Uterus (tissue), 2 donors: ENCODE measurements around the gene APPBP2.

ENCODE experiments used
- CTCF ChIP-seq, 4 experiments: fragments of 200-600 bp in 2 of 4; fragments of 450-650 bp in 2 of 4; sonication (generic) in 2 of 4; IDR thresholded peaks; one replicate each; pipeline ENCODE4 v1.5.1; 2016 to 2019; ENCODE audit warnings: antibody characterized with exemption in 4 of 4, mild to moderate bottlenecking in 2 of 4, moderate library complexity in 1 of 4
- POLR2A ChIP-seq, 2 donors: fragments of 450-650 bp; IDR thresholded peaks; one replicate each; pipeline ENCODE4 v1.6.1; 2016; ENCODE audit warnings: antibody characterized with exemption in 2 of 2, mild to moderate bottlenecking in 1 of 2, moderate library complexity in 1 of 2

- TF ChIP-seq POLR2A (IDR thresholded peaks at IDR 0.05) (no peak), CTCF (IDR thresholded peaks at IDR 0.05) (no peak)
These were observed 64.5 kb downstream of the APPBP2 start for GRCh38 chr17:60461584-60461983.
